Activated CD8-positive, alpha-beta T cell treated with anti-CD3 and anti-CD28 coated beads for 36 hours (primary cell): ENCODE data around the gene GOLGA5. TPM values are rescaled to one million over a fixed set of nuclear protein-coding genes. Genes with fewer than 3 reads are reported as not detected.

ENCODE experiments used
- ATAC-seq: fragments of 200-7000 bp; cut with Tn5 transposase; one replicate; pipeline ENCODE4 v1.10.0; 2021; ENCODE audit warnings: mild to moderate bottlenecking, moderate library complexity
- CTCF ChIA-PET: fragments of 350-600 bp; sonication (Branson Sonifier 250); formaldehyde crosslinking; loops from one replicate; lab custom pipeline; 2021; ENCODE audit warnings: antibody characterized with exemption; lab: Charles Lee
- POLR2A ChIA-PET: fragments of 350-600 bp; sonication (Branson Sonifier 250); formaldehyde crosslinking; loops from one replicate; lab custom pipeline; 2021; ENCODE audit warnings: antibody characterized with exemption; lab: Charles Lee
- DNase-seq: peaks from one replicate; pipeline ENCODE4 v3.0.0-alpha.2; 2020
- H3K27ac Mint-ChIP-seq: one replicate; pipeline ENCODE4 v1.8.0; 2021; ENCODE audit warnings: mild to moderate bottlenecking, mixed read lengths
- H3K27me3 Mint-ChIP-seq: one replicate; pipeline ENCODE4 v1.8.0; 2021; ENCODE audit warnings: mixed read lengths
- H3K36me3 Mint-ChIP-seq: one replicate; pipeline ENCODE4 v1.8.0; 2021; ENCODE audit warnings: low read depth, mixed read lengths
- H3K4me1 Mint-ChIP-seq: one replicate; pipeline ENCODE4 v1.8.0; 2021; ENCODE audit warnings: low read depth, mixed read lengths
- H3K4me3 Mint-ChIP-seq: one replicate; pipeline ENCODE4 v1.8.0; 2021; ENCODE audit warnings: mild to moderate bottlenecking, moderate library complexity, mixed read lengths
- H3K9me3 Mint-ChIP-seq: one replicate; pipeline ENCODE4 v1.8.0; 2021; ENCODE audit warnings: mixed read lengths
- intact Hi-C: fragments of 100-400 bp; cut with micrococcal nuclease; formaldehyde crosslinking; loops from one replicate; pipeline ENCODE4 v1.10.0; 2022
- total RNA-seq, 2 experiments: library from RNA; stranded (reverse); gene quantifications; one replicate each; pipeline ENCODE4 v1.2.3, GENCODE V29; 2021
- TF ChIP-seq, protein P1 (sequence below): fragments of 200-600 bp; IDR thresholded peaks from one replicate; pipeline ENCODE4 v1.8.0; 2022; ENCODE audit warnings: antibody characterized with exemption, mild to moderate bottlenecking

Gene GOLGA5
- total RNA-seq, 2 experiments from 2014 or later = 12.9 to 13.3 TPM

DNA sequence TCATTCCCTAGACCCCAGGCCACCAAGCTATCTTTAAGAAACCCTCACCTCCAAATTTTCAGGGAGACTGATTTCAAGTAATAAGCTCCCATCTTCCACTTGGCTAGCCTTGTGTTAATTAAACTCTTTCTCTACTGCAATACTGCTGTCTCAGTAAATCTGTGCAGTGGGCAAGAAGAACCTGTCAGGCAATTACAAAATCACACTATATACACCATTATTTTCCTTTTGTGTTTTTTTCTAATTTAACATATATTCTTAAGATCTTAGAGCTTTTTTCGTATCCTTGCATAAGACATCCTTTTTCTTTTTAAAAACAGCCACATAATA lies 7.7 kb upstream of the GOLGA5 start:
- TF ChIP-seq, protein P1, sequence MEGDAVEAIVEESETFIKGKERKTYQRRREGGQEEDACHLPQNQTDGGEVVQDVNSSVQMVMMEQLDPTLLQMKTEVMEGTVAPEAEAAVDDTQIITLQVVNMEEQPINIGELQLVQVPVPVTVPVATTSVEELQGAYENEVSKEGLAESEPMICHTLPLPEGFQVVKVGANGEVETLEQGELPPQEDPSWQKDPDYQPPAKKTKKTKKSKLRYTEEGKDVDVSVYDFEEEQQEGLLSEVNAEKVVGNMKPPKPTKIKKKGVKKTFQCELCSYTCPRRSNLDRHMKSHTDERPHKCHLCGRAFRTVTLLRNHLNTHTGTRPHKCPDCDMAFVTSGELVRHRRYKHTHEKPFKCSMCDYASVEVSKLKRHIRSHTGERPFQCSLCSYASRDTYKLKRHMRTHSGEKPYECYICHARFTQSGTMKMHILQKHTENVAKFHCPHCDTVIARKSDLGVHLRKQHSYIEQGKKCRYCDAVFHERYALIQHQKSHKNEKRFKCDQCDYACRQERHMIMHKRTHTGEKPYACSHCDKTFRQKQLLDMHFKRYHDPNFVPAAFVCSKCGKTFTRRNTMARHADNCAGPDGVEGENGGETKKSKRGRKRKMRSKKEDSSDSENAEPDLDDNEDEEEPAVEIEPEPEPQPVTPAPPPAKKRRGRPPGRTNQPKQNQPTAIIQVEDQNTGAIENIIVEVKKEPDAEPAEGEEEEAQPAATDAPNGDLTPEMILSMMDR = no peak
- H3K27ac Mint-ChIP-seq = no peak overlapping the region
- H3K27me3 Mint-ChIP-seq = no peaks in the 10 kb centered on the region
- peaks cover 20% of the 10 kb centered on the region for H3K9me3 Mint-ChIP-seq
- DNase-seq (no peak), ATAC-seq (no peak)
- intact Hi-C loops = no loop called here
- CTCF ChIA-PET = interaction anchor here (0.9 to 1.9 kb wide), 6 partner anchors 71 to 105 kb away, joined by 3 to 10 read pairs (median 6); no protein-coding TSS in a partner anchor
- H3K4me1 Mint-ChIP-seq = peaks cover 13% of the 10 kb centered on the region
- H3K4me3 Mint-ChIP-seq = no peak overlapping the region
- POLR2A ChIA-PET = interaction anchor here (1.2 kb wide), 1 partner anchor 10 kb away, joined by 3 read pairs; no protein-coding TSS in a partner anchor
- peaks cover 7% of the 10 kb centered on the region for H3K36me3 Mint-ChIP-seq

DNA sequence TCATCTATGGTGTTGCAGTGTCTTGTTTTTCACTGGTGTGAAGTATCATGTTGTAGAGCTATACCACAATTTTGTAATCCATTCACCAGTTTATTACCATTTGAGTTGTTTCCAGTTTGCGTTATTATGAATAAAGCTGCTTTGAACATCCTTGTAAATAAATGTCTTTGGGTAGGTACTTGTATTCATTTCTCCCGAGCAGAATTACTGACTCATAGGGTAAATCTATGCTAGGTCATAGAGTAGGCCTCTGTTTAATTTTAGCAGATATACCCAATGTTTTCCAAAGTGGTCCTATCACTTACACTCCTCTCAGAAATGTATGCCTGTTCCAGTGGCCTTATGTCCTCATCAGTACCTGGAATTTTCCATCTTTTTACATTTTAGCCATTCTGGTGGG lies 6.6 kb upstream of the GOLGA5 start:
- no peak for ATAC-seq
- CTCF ChIA-PET = interaction anchor here (0.7 to 1.6 kb wide), 6 partner anchors 37 to 101 kb away, joined by 3 to 6 read pairs (median 4); no protein-coding TSS in a partner anchor

DNA sequence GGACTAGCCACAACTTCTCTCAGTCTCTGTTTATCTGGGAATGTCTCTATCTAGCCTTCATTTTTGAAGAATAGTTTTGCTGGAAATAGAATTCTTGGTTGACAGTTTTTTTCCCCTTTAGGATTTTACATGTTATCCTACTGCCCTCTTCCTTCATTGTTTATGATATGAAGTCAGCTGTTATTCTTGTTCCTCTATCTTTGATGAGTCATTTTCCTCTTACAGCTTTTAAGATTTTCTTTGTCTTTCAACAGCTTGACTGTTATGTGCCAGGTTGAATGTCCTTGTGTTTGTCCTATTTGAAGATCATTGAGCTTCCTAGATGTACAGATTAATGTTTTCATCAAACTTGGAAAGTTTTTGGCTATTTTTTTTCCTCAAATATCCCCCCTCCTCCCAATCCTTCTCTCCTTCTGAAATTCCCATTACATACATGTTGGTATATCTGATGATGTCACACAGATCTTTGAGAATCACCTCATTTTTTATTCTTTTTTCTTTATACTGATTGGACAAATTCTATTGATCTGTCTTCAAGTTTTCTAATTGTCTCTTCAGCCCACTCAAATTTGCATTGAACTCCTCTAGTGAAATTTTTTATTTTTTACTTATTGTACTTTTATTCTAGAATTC lies 4.5 kb upstream of the GOLGA5 start:
- ChIA-PET POLR2A (no interaction called here), CTCF (interaction anchor here (0.8 kb wide), 1 partner anchor 75 kb away, joined by 3 read pairs; no protein-coding TSS in a partner anchor)
- Mint-ChIP-seq H3K4me3 (no peak overlapping the region), H3K36me3 (peaks cover 12% of the 10 kb centered on the region), H3K27me3 (no peaks in the 10 kb centered on the region), H3K9me3 (peaks cover 25% of the 10 kb centered on the region), H3K27ac (no peak overlapping the region), H3K4me1 (peaks cover 25% of the 10 kb centered on the region)
- ATAC-seq = no peak
- DNase-seq = no peak
- intact Hi-C loops = no loop called here
- TF ChIP-seq, protein P1 = no peak

More for the DNA sequence above, 6.6 kb upstream of the GOLGA5 start:
- Mint-ChIP-seq H3K27me3 (no peaks in the 10 kb centered on the region), H3K27ac (no peak overlapping the region), H3K9me3 (peaks cover 22% of the 10 kb centered on the region), H3K4me3 (no peak overlapping the region), H3K4me1 (peaks cover 13% of the 10 kb centered on the region), H3K36me3 (peaks cover 7% of the 10 kb centered on the region)
- TF ChIP-seq, protein P1 = no peak
- DNase-seq = no peak
- POLR2A ChIA-PET = no interaction called here
- intact Hi-C loops = no loop called here

DNA sequence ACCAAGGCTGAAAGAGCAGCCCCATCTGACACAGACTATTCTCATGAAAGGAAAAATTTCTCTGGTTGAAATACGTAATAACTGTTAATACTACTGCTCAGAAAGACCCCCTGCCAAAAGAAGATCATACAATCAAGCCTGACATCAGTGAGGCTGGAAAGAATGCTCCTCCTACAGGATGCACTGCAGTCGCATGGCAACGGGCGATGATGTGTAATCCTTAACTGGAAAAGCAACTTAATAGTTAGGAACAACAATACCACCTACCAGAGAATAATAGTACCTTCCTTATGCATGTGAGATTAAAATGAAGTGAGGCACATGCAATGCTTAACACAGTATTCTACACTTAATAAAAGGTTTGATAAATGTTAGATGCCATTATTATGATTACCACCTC lies 1.2 kb upstream of the GOLGA5 start:
- no peaks in the 10 kb centered on the region for H3K27me3 Mint-ChIP-seq
- POLR2A ChIA-PET = interaction anchor here (1.0 to 1.5 kb wide), 3 partner anchors 17 to 41 kb away, joined by 3 read pairs; no protein-coding TSS in a partner anchor
- intact Hi-C loops = no loop called here
- ATAC-seq = no peak
- CTCF ChIA-PET = interaction anchor here (2.4 kb wide), 1 partner anchor 9 kb away, joined by 8 read pairs; no protein-coding TSS in a partner anchor
- no peak for DNase-seq
- peaks cover 34% of the 10 kb centered on the region for H3K4me1 Mint-ChIP-seq
- peaks cover 25% of the 10 kb centered on the region for H3K9me3 Mint-ChIP-seq
- H3K36me3 Mint-ChIP-seq = peaks cover 23% of the 10 kb centered on the region
- TF ChIP-seq, protein P1 = no peak
- peak overlapping the region; percentile 9 for H3K4me3 Mint-ChIP-seq
- no peak overlapping the region for H3K27ac Mint-ChIP-seq

DNA sequence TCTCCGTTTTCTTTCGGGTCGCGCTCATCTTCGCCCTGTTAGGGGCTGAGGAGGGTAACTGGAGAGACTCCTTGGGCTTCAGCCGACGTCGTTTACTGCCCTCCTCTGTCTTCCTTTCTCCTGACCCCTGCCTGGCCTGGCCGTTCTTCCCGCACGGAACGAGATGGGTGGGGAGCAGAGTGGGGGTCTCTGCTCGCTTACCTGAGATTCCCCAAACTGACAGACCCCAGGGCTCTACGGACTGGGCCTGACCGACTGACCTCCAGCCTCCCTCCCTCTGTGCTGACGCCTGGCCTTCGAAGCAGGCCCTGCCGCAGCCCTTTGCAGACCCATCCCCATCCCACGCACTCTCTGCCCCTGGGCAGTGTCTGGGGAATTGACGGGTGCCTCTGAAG lies 439 bp downstream of the GOLGA5 start:
- H3K9me3 Mint-ChIP-seq = peaks cover 16% of the 10 kb centered on the region

More for the DNA sequence above, 439 bp downstream of the GOLGA5 start:
- DNase-seq (peak; percentile 31), ATAC-seq (no peak)
- Mint-ChIP-seq H3K4me3 (peak overlapping the region; percentile 94), H3K36me3 (peaks cover 28% of the 10 kb centered on the region), H3K27ac (peak overlapping the region; percentile 92), H3K4me1 (peaks cover 39% of the 10 kb centered on the region), H3K27me3 (no peaks in the 10 kb centered on the region)
- ChIA-PET POLR2A (interaction anchor here (1.0 kb wide), 1 partner anchor 25 kb away, joined by 3 read pairs; no protein-coding TSS in a partner anchor), CTCF (interaction anchor here (2.4 kb wide), 1 partner anchor 11 kb away, joined by 8 read pairs; no protein-coding TSS in a partner anchor)
- intact Hi-C loops = no loop called here
- TF ChIP-seq, protein P1 = no peak
